Lower leg skin (tissue), 3 donors: ENCODE measurements around the gene NEK1.

Source experiments
- CTCF ChIP-seq, 3 donors: fragments of 450-650 bp; IDR thresholded peaks; one replicate each; pipeline ENCODE4 v1.5.1; 2016; ENCODE audit warnings: antibody characterized with exemption in 3 of 3, mild to moderate bottlenecking in 3 of 3, moderate library complexity in 2 of 3
- POLR2A ChIP-seq, 2 donors: fragments of 450-650 bp; IDR thresholded peaks; one replicate each; pipeline ENCODE4 v1.6.1; 2016 to 2017; ENCODE audit warnings: antibody characterized with exemption in 2 of 2, mild to moderate bottlenecking in 1 of 2, moderate library complexity in 1 of 2

- no peak for TF ChIP-seq CTCF (IDR thresholded peaks at IDR 0.05)
- TF ChIP-seq POLR2A (IDR thresholded peaks at IDR 0.05): no peak
These were observed 171.9 kb downstream of the NEK1 start for GRCh38 chr4:169440446-169440845.
